Panc1 (cell line): ENCODE measurements around the gene BMPR2. TPM values are rescaled to one million over a fixed set of nuclear protein-coding genes. Genes with fewer than 3 reads are reported as not detected.

Experiments used
- ATAC-seq: fragments of 200-7000 bp; cut with Tn5 transposase; 2 replicates; pipeline ENCODE4 v1.9.1; 2020; ENCODE audit warnings: mild to moderate bottlenecking, moderate library complexity
- BruUV-seq: library from RNA; stranded (reverse); fragments of 400-500 nt; replicated peaks from 2 replicates; lab custom pipeline; 2021; lab: Mats Ljungman, UMichigan
- CTCF ChIA-PET: fragments of 300-600 bp; sonication (Branson Sonifier 250); formaldehyde crosslinking; loops from one replicate; lab custom pipeline; 2022; ENCODE audit warnings: antibody characterized with exemption; lab: Charles Lee
- POLR2A ChIA-PET: fragments of 300-600 bp; sonication (Branson Sonifier 250); formaldehyde crosslinking; loops from one replicate; lab custom pipeline; 2022; ENCODE audit warnings: antibody characterized with exemption; lab: Charles Lee
- DNase-seq: peaks from one replicate; pipeline ENCODE4 v3.0.0-alpha.2; 2010; ENCODE audit warnings: low read depth, low spot score
- H3K27ac ChIP-seq: 2 replicates; pipeline ENCODE4 v1.5.1; 2011; ENCODE audit warnings: mild to moderate bottlenecking, low read length, inconsistent platforms
- H3K27me3 ChIP-seq: fragments of 200-500 bp; sonication (Bioruptor generic); 2 replicates; pipeline ENCODE4 v1.6.0; 2014; ENCODE audit warnings: low read length, inconsistent platforms; ENCODE audit not compliant: control insufficient read depth, insufficient read depth
- H3K36me3 ChIP-seq: fragments of 200-500 bp; sonication (Bioruptor generic); 2 replicates; pipeline ENCODE4 v1.5.1; 2014; ENCODE audit warnings: inconsistent platforms, mild to moderate bottlenecking, low read length, moderate library complexity; ENCODE audit not compliant: control insufficient read depth, insufficient read depth
- H3K4me1 ChIP-seq: 2 replicates; pipeline ENCODE4 v1.5.1; 2011; ENCODE audit warnings: inconsistent platforms, mild to moderate bottlenecking, low read length, moderate library complexity; ENCODE audit not compliant: control insufficient read depth, insufficient read depth
- H3K4me3 ChIP-seq, 2 experiments: 2 replicates each; pipeline ENCODE4 v1.5.1; 2011 to 2012; ENCODE audit warnings: low read depth in 2 of 2, low read length in 2 of 2, mild to moderate bottlenecking in 2 of 2, inconsistent platforms in 1 of 2, moderate library complexity in 1 of 2
- H3K9me3 ChIP-seq: fragments of 200-500 bp; sonication (Bioruptor generic); 2 replicates; pipeline ENCODE4 v1.5.1; 2014; ENCODE audit warnings: low read depth, mild to moderate bottlenecking, inconsistent platforms, low read length, moderate library complexity; ENCODE audit not compliant: control insufficient read depth, insufficient read depth
- POLR2AphosphoS5 ChIP-seq: IDR thresholded peaks from 2 replicates; pipeline ENCODE4 v1.6.1; 2012; ENCODE audit warnings: mild to moderate bottlenecking, low read depth, low read length, moderate library complexity
- SIN3A ChIP-seq: IDR thresholded peaks from 2 replicates; pipeline ENCODE4 v1.6.1; 2012; ENCODE audit warnings: low read depth, mild to moderate bottlenecking, low read length, moderate library complexity, borderline replicate concordance; ENCODE audit not compliant: insufficient read depth
- TCF7L2 ChIP-seq: IDR thresholded peaks from 2 replicates; pipeline ENCODE4 v1.6.1; 2011; ENCODE audit warnings: mild to moderate bottlenecking, low read depth, low read length, inconsistent platforms
- in situ Hi-C: cut with HindIII; loops from 2 replicates; pipeline ENCODE4 v1.10.0; 2016; ENCODE audit warnings: low sequenced_read_pairs, low pct_unique_long_range_greater_than_20kb
- intact Hi-C: fragments of 100-400 bp; cut with micrococcal nuclease; formaldehyde crosslinking; loops from one replicate; pipeline ENCODE4 v1.10.0; 2022; ENCODE audit not compliant: unreplicated experiment
- total RNA-seq: library from RNA; stranded (reverse); gene quantifications from one replicate; pipeline ENCODE4 v1.2.1, GENCODE V29; 2021; ENCODE audit not compliant: unreplicated experiment
- TF ChIP-seq, protein P1 (sequence below), 2 experiments: IDR thresholded peaks; 2 replicates each; pipeline ENCODE4 v1.6.1; 2011 to 2012; ENCODE audit warnings: low read depth in 2 of 2, control low read depth in 1 of 2, low read length in 1 of 2, mild to moderate bottlenecking in 1 of 2, moderate library complexity in 1 of 2; ENCODE audit not compliant: insufficient read depth in 1 of 2
- TF ChIP-seq, protein P2 (sequence below): fragments of 450-650 bp; IDR thresholded peaks from 2 replicates; pipeline ENCODE4 v1.5.1; 2017; ENCODE audit warnings: mild to moderate bottlenecking

The BMPR2 gene
- total RNA-seq, 1 experiment from 2014 or later, result 65.2 TPM

DNA sequence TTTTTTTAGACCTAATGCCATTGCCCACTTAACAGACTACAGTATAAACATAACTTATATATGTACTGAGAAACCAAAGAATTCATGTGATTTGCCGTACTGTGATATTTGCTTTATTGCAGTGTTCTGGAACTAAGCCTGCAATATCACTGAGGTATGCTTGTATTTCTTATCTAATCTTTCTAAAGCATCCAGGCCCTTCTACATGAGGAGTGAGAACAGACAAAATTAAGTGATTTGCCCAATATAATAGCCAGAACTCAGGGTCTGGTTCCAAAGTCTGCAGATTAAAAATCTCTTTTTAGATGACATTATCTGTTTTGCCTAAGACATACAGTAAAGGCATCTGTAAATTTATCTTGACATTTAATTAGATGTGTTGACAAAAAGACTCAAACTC is 41.9 kb downstream of the BMPR2 start:
- in situ Hi-C loops (no loop called here), intact Hi-C loops (no loop called here)
- no peaks in the 10 kb centered on the region for H3K36me3 ChIP-seq
- no peak overlapping the region for H3K4me3 ChIP-seq
- H3K9me3 ChIP-seq, result no peaks in the 10 kb centered on the region
- DNase-seq, result no peak
- CTCF ChIA-PET, result no interaction called here
- H3K27ac ChIP-seq, result no peak overlapping the region
- TF ChIP-seq POLR2AphosphoS5 (no peak), SIN3A (no peak), TCF7L2 (no peak)
- TF ChIP-seq, protein P1, sequence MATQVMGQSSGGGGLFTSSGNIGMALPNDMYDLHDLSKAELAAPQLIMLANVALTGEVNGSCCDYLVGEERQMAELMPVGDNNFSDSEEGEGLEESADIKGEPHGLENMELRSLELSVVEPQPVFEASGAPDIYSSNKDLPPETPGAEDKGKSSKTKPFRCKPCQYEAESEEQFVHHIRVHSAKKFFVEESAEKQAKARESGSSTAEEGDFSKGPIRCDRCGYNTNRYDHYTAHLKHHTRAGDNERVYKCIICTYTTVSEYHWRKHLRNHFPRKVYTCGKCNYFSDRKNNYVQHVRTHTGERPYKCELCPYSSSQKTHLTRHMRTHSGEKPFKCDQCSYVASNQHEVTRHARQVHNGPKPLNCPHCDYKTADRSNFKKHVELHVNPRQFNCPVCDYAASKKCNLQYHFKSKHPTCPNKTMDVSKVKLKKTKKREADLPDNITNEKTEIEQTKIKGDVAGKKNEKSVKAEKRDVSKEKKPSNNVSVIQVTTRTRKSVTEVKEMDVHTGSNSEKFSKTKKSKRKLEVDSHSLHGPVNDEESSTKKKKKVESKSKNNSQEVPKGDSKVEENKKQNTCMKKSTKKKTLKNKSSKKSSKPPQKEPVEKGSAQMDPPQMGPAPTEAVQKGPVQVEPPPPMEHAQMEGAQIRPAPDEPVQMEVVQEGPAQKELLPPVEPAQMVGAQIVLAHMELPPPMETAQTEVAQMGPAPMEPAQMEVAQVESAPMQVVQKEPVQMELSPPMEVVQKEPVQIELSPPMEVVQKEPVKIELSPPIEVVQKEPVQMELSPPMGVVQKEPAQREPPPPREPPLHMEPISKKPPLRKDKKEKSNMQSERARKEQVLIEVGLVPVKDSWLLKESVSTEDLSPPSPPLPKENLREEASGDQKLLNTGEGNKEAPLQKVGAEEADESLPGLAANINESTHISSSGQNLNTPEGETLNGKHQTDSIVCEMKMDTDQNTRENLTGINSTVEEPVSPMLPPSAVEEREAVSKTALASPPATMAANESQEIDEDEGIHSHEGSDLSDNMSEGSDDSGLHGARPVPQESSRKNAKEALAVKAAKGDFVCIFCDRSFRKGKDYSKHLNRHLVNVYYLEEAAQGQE (IDR thresholded peaks at IDR 0.05; ENCODE audit: insufficient read depth in 1 of 2, low read depth in 2 of 2, low read length in 1 of 2), result no peak
- TF ChIP-seq, protein P2, sequence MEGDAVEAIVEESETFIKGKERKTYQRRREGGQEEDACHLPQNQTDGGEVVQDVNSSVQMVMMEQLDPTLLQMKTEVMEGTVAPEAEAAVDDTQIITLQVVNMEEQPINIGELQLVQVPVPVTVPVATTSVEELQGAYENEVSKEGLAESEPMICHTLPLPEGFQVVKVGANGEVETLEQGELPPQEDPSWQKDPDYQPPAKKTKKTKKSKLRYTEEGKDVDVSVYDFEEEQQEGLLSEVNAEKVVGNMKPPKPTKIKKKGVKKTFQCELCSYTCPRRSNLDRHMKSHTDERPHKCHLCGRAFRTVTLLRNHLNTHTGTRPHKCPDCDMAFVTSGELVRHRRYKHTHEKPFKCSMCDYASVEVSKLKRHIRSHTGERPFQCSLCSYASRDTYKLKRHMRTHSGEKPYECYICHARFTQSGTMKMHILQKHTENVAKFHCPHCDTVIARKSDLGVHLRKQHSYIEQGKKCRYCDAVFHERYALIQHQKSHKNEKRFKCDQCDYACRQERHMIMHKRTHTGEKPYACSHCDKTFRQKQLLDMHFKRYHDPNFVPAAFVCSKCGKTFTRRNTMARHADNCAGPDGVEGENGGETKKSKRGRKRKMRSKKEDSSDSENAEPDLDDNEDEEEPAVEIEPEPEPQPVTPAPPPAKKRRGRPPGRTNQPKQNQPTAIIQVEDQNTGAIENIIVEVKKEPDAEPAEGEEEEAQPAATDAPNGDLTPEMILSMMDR, result no peak
- POLR2A ChIA-PET, result no interaction called here
- no peak for ATAC-seq
- H3K27me3 ChIP-seq, result no peaks in the 10 kb centered on the region
- TSS peak; percentile 40 for BruUV-seq
- no peaks in the 10 kb centered on the region for H3K4me1 ChIP-seq

DNA sequence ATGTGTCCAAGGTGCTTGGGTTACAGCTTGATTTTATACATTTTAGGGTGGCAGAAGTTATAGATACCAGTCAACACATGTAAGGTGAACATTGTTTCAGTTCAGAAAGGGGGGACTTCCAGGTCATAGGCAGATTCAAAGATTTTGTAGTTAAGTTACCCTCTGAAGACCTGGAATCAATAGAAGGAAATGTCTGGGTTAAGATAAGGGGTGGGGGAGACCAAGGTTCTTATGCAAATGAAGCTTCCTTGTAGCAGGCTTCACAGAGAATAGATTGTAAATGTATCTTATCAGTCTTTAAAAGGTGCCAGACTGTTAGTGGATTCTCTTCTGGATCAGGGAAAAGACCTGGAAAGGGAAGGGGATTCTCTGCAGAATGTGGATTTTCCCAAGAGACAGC is 42.4 kb downstream of the BMPR2 start:
- no peak overlapping the region for H3K27ac ChIP-seq
- no peaks in the 10 kb centered on the region for H3K4me1 ChIP-seq
- H3K27me3 ChIP-seq, result no peaks in the 10 kb centered on the region
- intact Hi-C loops (no loop called here), in situ Hi-C loops (no loop called here)
- no peaks in the 10 kb centered on the region for H3K9me3 ChIP-seq
- DNase-seq (no peak), ATAC-seq (no peak)
- ChIA-PET CTCF (no interaction called here), POLR2A (no interaction called here)
- no peaks in the 10 kb centered on the region for H3K36me3 ChIP-seq
- no peak overlapping the region for H3K4me3 ChIP-seq
- no TSS peak for BruUV-seq
- TF ChIP-seq POLR2AphosphoS5, result no peak
- no peak for TF ChIP-seq SIN3A
- no peak for TF ChIP-seq TCF7L2
- TF ChIP-seq, protein P2, result no peak
